A549 (cell line): ENCODE measurements around the gene PLCB1. TPM values are rescaled to one million over a fixed set of nuclear protein-coding genes. Genes with fewer than 3 reads are reported as not detected.

Experiments used
- ATAC-seq, 2 experiments: fragments of 200-7000 bp in 1 of 2; fragments of >200 bp in 1 of 2; cut with Nextera tagmentation in 1 of 2; cut with Tn5 transposase in 1 of 2; 3 replicates each; pipeline versions ENCODE4 v1.8.0 to v1.9.1; 2018 to 2020; ENCODE audit warnings: mild to moderate bottlenecking in 1 of 2, moderate library complexity in 1 of 2
- CTCF ChIA-PET: fragments of 300-600 bp; sonication (Branson Sonifier 250); formaldehyde crosslinking; extraction: SDS; loops from one replicate; lab custom pipeline; 2021; ENCODE audit warnings: antibody characterized with exemption, inconsistent platforms; lab: Yijun Ruan, JAX
- POLR2A ChIA-PET: fragments of 350-600 bp; formaldehyde crosslinking; extraction: SDS; loops from one replicate; lab custom pipeline; 2021; ENCODE audit warnings: antibody characterized with exemption, inconsistent platforms; lab: Yijun Ruan, JAX
- DNase-seq, 2 experiments: peaks; one replicate each; pipeline versions ENCODE4 v3.0.0 to v3.0.0-alpha.2; 2011 to 2016; ENCODE audit warnings: low read depth in 1 of 2, low spot score in 1 of 2
- FAIRE-seq: peaks from 2 replicates; lab custom pipeline; 2011; peaks lifted over from hg19 to GRCh38; lab: Jason Lieb, UNC
- H3K27ac ChIP-seq, 2 experiments: fragments of >200 bp; sonication (Bioruptor Twin); formaldehyde crosslinking; 3 replicates each; pipeline ENCODE4 v1.5.1; 2016 to 2017
- H3K4me1 ChIP-seq: fragments of >200 bp; sonication (Bioruptor Twin); formaldehyde crosslinking; 3 replicates; pipeline ENCODE4 v1.6.1; 2016
- H3K4me2 ChIP-seq: fragments of >200 bp; sonication (Bioruptor Twin); formaldehyde crosslinking; 3 replicates; pipeline ENCODE4 v1.6.1; 2016
- H3K4me3 ChIP-seq: fragments of >200 bp; sonication (Bioruptor Twin); formaldehyde crosslinking; 3 replicates; pipeline ENCODE4 v1.5.1; 2016
- H3K9me3 ChIP-seq: fragments of >200 bp; sonication (Bioruptor Twin); formaldehyde crosslinking; 3 replicates; pipeline ENCODE4 v1.6.1; 2016
- BHLHE40 ChIP-seq: IDR thresholded peaks from 2 replicates; pipeline ENCODE4 v1.6.1; 2012; ENCODE audit warnings: low read depth, low read length, inconsistent platforms
- CBX2 ChIP-seq: fragments of 200-600 bp; sonication (generic); IDR thresholded peaks from 2 replicates; pipeline ENCODE4 v1.6.1; 2016; ENCODE audit warnings: low read depth, mild to moderate bottlenecking, borderline replicate concordance
- CBX8 ChIP-seq: fragments of 200-600 bp; sonication (generic); IDR thresholded peaks from 2 replicates; pipeline ENCODE4 v1.6.1; 2016
- CHD2 ChIP-seq: fragments of 150-350 bp; IDR thresholded peaks from 2 replicates; pipeline ENCODE4 v1.6.1; 2014; ENCODE audit warnings: low read length; ENCODE audit not compliant: partially characterized antibody
- EHF ChIP-seq: fragments of 250-450 bp; sonication (Bioruptor Pico); IDR thresholded peaks from 2 replicates; pipeline ENCODE4 v1.5.0; 2020; ENCODE audit warnings: mild to moderate bottlenecking
- EP300 ChIP-seq, 2 experiments: fragments of >200 bp; sonication (Bioruptor Twin); formaldehyde crosslinking; IDR thresholded peaks; 2 replicates in 1 of 2; 3 replicates in 1 of 2; pipeline ENCODE4 v1.6.1; 2016 to 2017
- FOSL2 ChIP-seq, 2 experiments: fragments of 450-650 bp in 1 of 2; fragments of >200 bp in 1 of 2; sonication (Bioruptor Twin) in 1 of 2; formaldehyde crosslinking; IDR thresholded peaks; 2 replicates each; pipeline versions ENCODE4 v1.5.0 to v1.6.1; 2016 to 2020; ENCODE audit warnings: mild to moderate bottlenecking in 1 of 2, moderate library complexity in 1 of 2
- GATA3 ChIP-seq: IDR thresholded peaks from 2 replicates; pipeline ENCODE4 v1.6.1; 2012; ENCODE audit warnings: borderline replicate concordance
- HEYL ChIP-seq: fragments of 250-450 bp; sonication (Bioruptor Pico); IDR thresholded peaks from 2 replicates; pipeline ENCODE4 v1.8.0; 2021; ENCODE audit warnings: mild to moderate bottlenecking, moderate library complexity
- HOXA7 ChIP-seq: fragments of 250-450 bp; sonication (Bioruptor Pico); IDR thresholded peaks from 2 replicates; pipeline ENCODE4 v1.5.0; 2020; ENCODE audit warnings: mild to moderate bottlenecking, moderate library complexity
- HOXB5 ChIP-seq: fragments of 250-450 bp; sonication (Bioruptor Pico); IDR thresholded peaks from 2 replicates; pipeline ENCODE4 v1.5.0; 2020; ENCODE audit warnings: mild to moderate bottlenecking, moderate library complexity
- JUN ChIP-seq, 2 experiments: fragments of >200 bp; sonication (Bioruptor Twin); formaldehyde crosslinking; IDR thresholded peaks; 2 replicates in 1 of 2; 3 replicates in 1 of 2; pipeline ENCODE4 v1.6.1; 2016 to 2017
- KDM1A ChIP-seq: fragments of 200-600 bp; sonication (generic); IDR thresholded peaks from 2 replicates; pipeline ENCODE4 v1.6.1; 2016; ENCODE audit warnings: low read depth, mild to moderate bottlenecking
- KDM5A ChIP-seq: fragments of 200-600 bp; sonication (generic); IDR thresholded peaks from 2 replicates; pipeline ENCODE4 v1.6.1; 2016; ENCODE audit warnings: antibody characterized with exemption, mild to moderate bottlenecking
- MAFK ChIP-seq: fragments of 450-650 bp; IDR thresholded peaks from 2 replicates; pipeline ENCODE4 v1.6.1; 2014; ENCODE audit not compliant: partially characterized antibody
- MYC ChIP-seq: IDR thresholded peaks from 2 replicates; pipeline ENCODE4 v1.6.1; 2012; ENCODE audit warnings: mild to moderate bottlenecking, inconsistent platforms, low read length, improper control_type of control experiment, borderline replicate concordance
- NFE2L2 ChIP-seq: fragments of 150-350 bp; conservative IDR thresholded peaks from 2 replicates; pipeline ENCODE4 v1.6.1; 2014; ENCODE audit warnings: low read length
- NPAS2 ChIP-seq: fragments of 250-450 bp; sonication (Bioruptor Pico); IDR thresholded peaks from 2 replicates; pipeline ENCODE4 v1.8.0; 2022; ENCODE audit warnings: mild to moderate bottlenecking, moderate library complexity, borderline replicate concordance
- RARB ChIP-seq: fragments of 250-450 bp; sonication (Bioruptor Pico); IDR thresholded peaks from 2 replicates; pipeline ENCODE4 v1.8.0; 2021; ENCODE audit warnings: mild to moderate bottlenecking, moderate library complexity
- RFX5 ChIP-seq: fragments of 450-650 bp; IDR thresholded peaks from 2 replicates; pipeline ENCODE4 v1.7.1; 2014; ENCODE audit warnings: antibody characterized with exemption, mild to moderate bottlenecking, moderate library complexity
- SMC3 ChIP-seq: fragments of >200 bp; sonication (Bioruptor Twin); formaldehyde crosslinking; IDR thresholded peaks from 3 replicates; pipeline ENCODE4 v1.6.1; 2018; ENCODE audit warnings: inconsistent platforms
- SREBF2 ChIP-seq: fragments of 450-650 bp; IDR thresholded peaks from 2 replicates; pipeline ENCODE4 v1.6.1; 2014; ENCODE audit warnings: mild to moderate bottlenecking, moderate library complexity
- TP53 ChIP-seq: fragments of 250-450 bp; sonication (Bioruptor Pico); IDR thresholded peaks from 2 replicates; pipeline ENCODE4 v1.5.0; 2021; ENCODE audit warnings: mild to moderate bottlenecking, moderate library complexity
- ZNF302 ChIP-seq: fragments of 250-450 bp; sonication (Bioruptor Pico); IDR thresholded peaks from 2 replicates; pipeline ENCODE4 v1.9.0; 2021; ENCODE audit warnings: inconsistent platforms, mild to moderate bottlenecking, moderate library complexity
- ZSCAN20 ChIP-seq: fragments of 250-450 bp; sonication (Bioruptor Pico); IDR thresholded peaks from 2 replicates; pipeline ENCODE4 v1.8.0; 2022; ENCODE audit warnings: mild to moderate bottlenecking, moderate library complexity
- WGBS: methylation state at CpG from one replicate; pipeline ENCODE4 v1.1.6; 2017; ENCODE audit errors: missing lambda C conversion rate; 5-methylcytosine and 5-hydroxymethylcytosine counted together
- polyA plus RNA-seq, 4 experiments: library from polyadenylated mRNA; depleted of rRNA in 3 of 4; stranded (reverse); fragments of >200 nt; fragmentation: RNase III in 1 of 4; extraction: RNeasy Plus Mini Kit Qiagen cat#74134 plus additional on column Dnase treatment in 1 of 4; gene quantifications; 2 replicates in 3 of 4; 3 replicates in 1 of 4; pipeline ENCODE4 v1.2.3, GENCODE V29; 2011 to 2017
- TF ChIP-seq, protein P1 (sequence below): fragments of >200 bp; sonication (Bioruptor Twin); formaldehyde crosslinking; IDR thresholded peaks from 3 replicates; pipeline ENCODE4 v1.5.1; 2016
- TF ChIP-seq, protein P2 (sequence below): fragments of >200 bp; sonication (Bioruptor Twin); formaldehyde crosslinking; IDR thresholded peaks from 2 replicates; pipeline ENCODE4 v1.6.1; 2016
- TF ChIP-seq, protein P3 (sequence below): fragments of >200 bp; sonication (Bioruptor Twin); formaldehyde crosslinking; IDR thresholded peaks from 3 replicates; pipeline ENCODE4 v1.6.1; 2016
- TF ChIP-seq, protein P4 (sequence below): IDR thresholded peaks from 2 replicates; pipeline ENCODE4 v1.6.1; 2012
- TF ChIP-seq, protein P5 (sequence below): IDR thresholded peaks from 2 replicates; pipeline ENCODE4 v1.6.1; 2012

The PLCB1 gene
- polyA plus RNA-seq, 2 of the 4 experiments (the other 2 are of a cell fraction), result 0.97 to 6.3 TPM

DNA sequence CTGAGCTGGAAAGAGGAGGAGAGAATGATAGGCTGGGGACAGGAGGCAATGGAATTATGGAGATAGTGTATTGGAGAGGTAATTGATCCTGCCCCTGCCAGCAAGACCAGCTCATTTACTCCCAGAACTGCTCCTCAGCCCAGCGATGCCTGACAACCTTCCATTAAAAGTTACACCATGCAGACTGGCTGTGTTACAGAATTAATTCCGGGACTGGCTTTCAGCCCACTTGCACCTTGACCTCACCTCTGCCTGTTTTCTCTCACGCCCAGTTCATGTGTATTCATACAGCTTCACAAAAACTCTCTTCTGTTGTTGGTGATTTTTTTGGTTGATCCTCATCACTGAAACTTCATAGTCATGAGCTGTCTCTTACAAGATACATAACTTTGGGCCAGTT, 207.3 kb downstream of the PLCB1 start:
- no peak for FAIRE-seq
- 9% methylated on average over 3 of the region's 3 CpGs for WGBS
- no peak for TF ChIP-seq GATA3
- no peak for TF ChIP-seq MAFK
- no peak for TF ChIP-seq RARB (CRISPR knock-in tag)
- TF ChIP-seq, protein P1, sequence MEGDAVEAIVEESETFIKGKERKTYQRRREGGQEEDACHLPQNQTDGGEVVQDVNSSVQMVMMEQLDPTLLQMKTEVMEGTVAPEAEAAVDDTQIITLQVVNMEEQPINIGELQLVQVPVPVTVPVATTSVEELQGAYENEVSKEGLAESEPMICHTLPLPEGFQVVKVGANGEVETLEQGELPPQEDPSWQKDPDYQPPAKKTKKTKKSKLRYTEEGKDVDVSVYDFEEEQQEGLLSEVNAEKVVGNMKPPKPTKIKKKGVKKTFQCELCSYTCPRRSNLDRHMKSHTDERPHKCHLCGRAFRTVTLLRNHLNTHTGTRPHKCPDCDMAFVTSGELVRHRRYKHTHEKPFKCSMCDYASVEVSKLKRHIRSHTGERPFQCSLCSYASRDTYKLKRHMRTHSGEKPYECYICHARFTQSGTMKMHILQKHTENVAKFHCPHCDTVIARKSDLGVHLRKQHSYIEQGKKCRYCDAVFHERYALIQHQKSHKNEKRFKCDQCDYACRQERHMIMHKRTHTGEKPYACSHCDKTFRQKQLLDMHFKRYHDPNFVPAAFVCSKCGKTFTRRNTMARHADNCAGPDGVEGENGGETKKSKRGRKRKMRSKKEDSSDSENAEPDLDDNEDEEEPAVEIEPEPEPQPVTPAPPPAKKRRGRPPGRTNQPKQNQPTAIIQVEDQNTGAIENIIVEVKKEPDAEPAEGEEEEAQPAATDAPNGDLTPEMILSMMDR, result no peak
- no peak for TF ChIP-seq SREBF2
- no peak for TF ChIP-seq TP53 (CRISPR knock-in tag)
- TF ChIP-seq NFE2L2, result no peak
- TF ChIP-seq ZNF302, result no peak
- no peak for TF ChIP-seq RFX5
- TF ChIP-seq MYC, result no peak
- no peak for TF ChIP-seq CBX2
- TF ChIP-seq NPAS2, result no peak
- TF ChIP-seq HOXB5 (CRISPR knock-in tag), result no peak
- TF ChIP-seq SMC3, result no peak
- TF ChIP-seq, protein P2, sequence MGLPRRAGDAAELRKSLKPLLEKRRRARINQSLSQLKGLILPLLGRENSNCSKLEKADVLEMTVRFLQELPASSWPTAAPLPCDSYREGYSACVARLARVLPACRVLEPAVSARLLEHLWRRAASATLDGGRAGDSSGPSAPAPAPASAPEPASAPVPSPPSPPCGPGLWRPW, result no peak
- no peak for DNase-seq
- H3K4me2 ChIP-seq, result no peak overlapping the region
- no peaks in the 10 kb centered on the region for H3K4me1 ChIP-seq
- CTCF ChIA-PET, result no interaction called here
- no peaks in the 10 kb centered on the region for H3K9me3 ChIP-seq
- POLR2A ChIA-PET, result no interaction called here
- no peak for ATAC-seq
- no peak overlapping the region for H3K27ac ChIP-seq
- H3K4me3 ChIP-seq, result no peak overlapping the region

DNA sequence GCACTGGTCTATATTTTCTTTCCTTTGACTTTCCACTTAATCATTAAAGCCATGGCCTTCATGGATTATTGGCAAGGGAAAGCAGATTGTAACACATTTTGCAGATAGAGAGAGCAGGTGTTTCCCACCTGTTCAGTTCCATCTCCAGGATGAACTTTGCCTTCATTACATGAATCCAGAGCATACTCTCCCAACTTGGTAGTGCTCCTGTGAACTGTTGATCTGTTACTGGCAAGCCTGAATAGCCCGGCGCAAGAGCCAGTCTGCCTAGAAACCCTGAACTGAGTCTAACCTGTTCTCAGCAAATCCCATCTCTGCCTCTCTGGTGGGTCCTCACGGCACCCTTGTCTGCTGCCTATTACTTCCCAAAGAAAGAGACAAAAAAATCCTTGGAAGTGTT, 210.3 kb downstream of the PLCB1 start:
- 64% methylated on average over 3 of the region's 3 CpGs for WGBS
- TF ChIP-seq CHD2, result no peak
- TF ChIP-seq, protein P2, result no peak
- TF ChIP-seq JUN (IDR thresholded peaks at IDR 0.05), result no peak
- TF ChIP-seq HEYL, result no peak
- TF ChIP-seq ZNF302, result no peak
- no peak for TF ChIP-seq KDM1A
- TF ChIP-seq, protein P3, sequence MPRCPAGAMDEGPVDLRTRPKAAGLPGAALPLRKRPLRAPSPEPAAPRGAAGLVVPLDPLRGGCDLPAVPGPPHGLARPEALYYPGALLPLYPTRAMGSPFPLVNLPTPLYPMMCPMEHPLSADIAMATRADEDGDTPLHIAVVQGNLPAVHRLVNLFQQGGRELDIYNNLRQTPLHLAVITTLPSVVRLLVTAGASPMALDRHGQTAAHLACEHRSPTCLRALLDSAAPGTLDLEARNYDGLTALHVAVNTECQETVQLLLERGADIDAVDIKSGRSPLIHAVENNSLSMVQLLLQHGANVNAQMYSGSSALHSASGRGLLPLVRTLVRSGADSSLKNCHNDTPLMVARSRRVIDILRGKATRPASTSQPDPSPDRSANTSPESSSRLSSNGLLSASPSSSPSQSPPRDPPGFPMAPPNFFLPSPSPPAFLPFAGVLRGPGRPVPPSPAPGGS, result no peak
- TF ChIP-seq BHLHE40, result no peak
- TF ChIP-seq EP300 (IDR thresholded peaks at IDR 0.05), result no peak
- TF ChIP-seq EHF, result no peak
- ChIA-PET CTCF (no interaction called here), POLR2A (no interaction called here)
- Histone ChIP-seq H3K9me3 (no peaks in the 10 kb centered on the region), H3K4me2 (no peak overlapping the region), H3K27ac (no peak overlapping the region), H3K4me3 (no peak overlapping the region), H3K4me1 (no peaks in the 10 kb centered on the region)
- no peak for ATAC-seq
- no peak for FAIRE-seq
- no peak for DNase-seq

DNA sequence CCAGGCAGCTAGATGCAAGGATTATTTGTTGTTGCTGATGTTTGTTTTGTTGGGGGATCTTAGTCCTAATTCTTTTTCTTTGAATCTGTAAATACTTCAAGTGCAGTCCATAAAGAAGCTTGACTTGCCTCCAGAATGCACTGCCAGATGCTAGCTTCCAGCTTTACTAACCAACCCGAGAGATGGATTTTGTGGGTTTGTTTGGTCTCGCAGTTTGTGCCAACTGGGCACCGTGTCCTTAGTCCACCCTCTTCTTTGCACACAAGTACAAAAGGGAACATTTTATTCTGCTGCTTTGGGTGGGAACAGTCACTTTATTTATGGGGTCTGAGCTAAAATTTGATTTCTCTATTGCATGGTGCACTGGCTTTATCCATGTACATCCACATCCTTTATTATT, 212.0 kb downstream of the PLCB1 start:
- POLR2A ChIA-PET, result no interaction called here
- ATAC-seq, result no peak
- no peak for DNase-seq
- WGBS, result 38% methylated on average over 3 of the region's 3 CpGs
- no peaks in the 10 kb centered on the region for H3K9me3 ChIP-seq
- H3K4me1 ChIP-seq, result no peaks in the 10 kb centered on the region
- FAIRE-seq, result no peak
- no peak overlapping the region for H3K4me2 ChIP-seq
- CTCF ChIA-PET, result interaction anchor here (1.4 kb wide), 1 partner anchor 45 kb away, joined by 3 read pairs; no protein-coding TSS in a partner anchor
- no peak overlapping the region for H3K27ac ChIP-seq
- no peak overlapping the region for H3K4me3 ChIP-seq
- TF ChIP-seq FOSL2 (IDR thresholded peaks at IDR 0.05), result no peak
- TF ChIP-seq FOSL2 (CRISPR knock-in tag; IDR thresholded peaks at IDR 0.05), result no peak
- no peak for TF ChIP-seq MAFK
- no peak for TF ChIP-seq CBX8
- TF ChIP-seq, protein P1, result no peak
- TF ChIP-seq ZNF302, result no peak
- TF ChIP-seq ZSCAN20, result no peak
- no peak for TF ChIP-seq KDM1A
- TF ChIP-seq HOXA7 (CRISPR knock-in tag), result no peak
- TF ChIP-seq, protein P4, sequence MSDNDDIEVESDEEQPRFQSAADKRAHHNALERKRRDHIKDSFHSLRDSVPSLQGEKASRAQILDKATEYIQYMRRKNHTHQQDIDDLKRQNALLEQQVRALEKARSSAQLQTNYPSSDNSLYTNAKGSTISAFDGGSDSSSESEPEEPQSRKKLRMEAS, result no peak
- no peak for TF ChIP-seq HEYL
- TF ChIP-seq, protein P5, sequence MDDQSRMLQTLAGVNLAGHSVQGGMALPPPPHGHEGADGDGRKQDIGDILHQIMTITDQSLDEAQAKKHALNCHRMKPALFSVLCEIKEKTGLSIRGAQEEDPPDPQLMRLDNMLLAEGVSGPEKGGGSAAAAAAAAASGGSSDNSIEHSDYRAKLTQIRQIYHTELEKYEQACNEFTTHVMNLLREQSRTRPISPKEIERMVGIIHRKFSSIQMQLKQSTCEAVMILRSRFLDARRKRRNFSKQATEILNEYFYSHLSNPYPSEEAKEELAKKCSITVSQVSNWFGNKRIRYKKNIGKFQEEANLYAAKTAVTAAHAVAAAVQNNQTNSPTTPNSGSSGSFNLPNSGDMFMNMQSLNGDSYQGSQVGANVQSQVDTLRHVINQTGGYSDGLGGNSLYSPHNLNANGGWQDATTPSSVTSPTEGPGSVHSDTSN, result no peak
- no peak for TF ChIP-seq KDM5A
